Measurements from ENCODE around the gene P3H1. TPM values are rescaled to one million over a fixed set of nuclear protein-coding genes. Genes with fewer than 3 reads are reported as not detected.

P3H1 gene
- total RNA-seq, 2 experiments from 2014 or later: 40.1 to 43.3 TPM

- DNase-seq: peak; percentile 66
- Mint-ChIP-seq H3K4me3 (peak within 1 kb of the TSS; percentile 69), H3K27me3 (no peaks in the 10 kb centered on the region), H3K27ac (peak within 1 kb of the TSS; percentile 20), H3K36me3 (ENCODE audit: low read depth) (peaks cover 22% of the 10 kb centered on the region), H3K4me1 (peaks cover 29% of the 10 kb centered on the region), H3K9me3 (no peaks in the 10 kb centered on the region)
- ChIA-PET CTCF (interaction anchor here (1.0 to 1.4 kb wide), 2 partner anchors 19 to 288 kb away, joined by 3 to 4 read pairs; partner anchors contain the start of genes C1orf50 and P3H1), POLR2A (interaction anchor here (1.0 to 1.5 kb wide), 4 partner anchors 8 to 40 kb away, joined by 3 to 4 read pairs (median 3); partner anchors contain the start of genes C1orf50, ERMAP and P3H1)
These were observed 18.3 kb upstream of the P3H1 start, which contains the start of gene TMEM269 for GRCh38 chr1:42784946-42785693. Gene TMEM269 (plus strand): TSS chr1:42784991. CDS start chr1:42789894, 4,903 bp downstream.

GRCh38 chr1:42784547-42784945, 17.7 kb upstream of the P3H1 start:
- no peaks in the 10 kb centered on the region for H3K9me3 Mint-ChIP-seq

GRCh38 chr1:42783092-42783491, 16.3 kb upstream of the P3H1 start:
- no peaks in the 10 kb centered on the region for H3K9me3 Mint-ChIP-seq
- peaks cover 36% of the 10 kb centered on the region for H3K36me3 Mint-ChIP-seq (ENCODE audit: low read depth)
- H3K4me3 Mint-ChIP-seq: no peak overlapping the region
- H3K27ac Mint-ChIP-seq: no peak overlapping the region
- H3K27me3 Mint-ChIP-seq: no peaks in the 10 kb centered on the region
- peaks cover 45% of the 10 kb centered on the region for H3K4me1 Mint-ChIP-seq
- ChIA-PET CTCF (interaction anchor here (1.1 to 1.9 kb wide), 4 partner anchors 9 to 291 kb away, joined by 3 to 10 read pairs (median 4); partner anchors contain the start of genes C1orf50, P3H1 and ZNF691), POLR2A (interaction anchor here (0.9 to 4.3 kb wide), 6 partner anchors 16 to 187 kb away, joined by 3 to 18 read pairs (median 4); partner anchors contain the start of genes C1orf50, P3H1 and ZNF691)
- DNase-seq: no peak

More at GRCh38 chr1:42784547-42784945, 17.7 kb upstream of the P3H1 start:
- Mint-ChIP-seq H3K4me3 (no peak overlapping the region), H3K27ac (no peak overlapping the region), H3K27me3 (no peaks in the 10 kb centered on the region), H3K36me3 (ENCODE audit: low read depth) (peaks cover 27% of the 10 kb centered on the region), H3K4me1 (peaks cover 34% of the 10 kb centered on the region)
- no peak for DNase-seq
- POLR2A ChIA-PET: interaction anchor here (1.0 to 1.5 kb wide), 5 partner anchors 8 to 41 kb away, joined by 3 to 5 read pairs (median 3); partner anchors contain the start of genes C1orf50, ERMAP and P3H1
- CTCF ChIA-PET: interaction anchor here (1.0 to 1.4 kb wide), 2 partner anchors 18 to 289 kb away, joined by 3 to 4 read pairs; partner anchors contain the start of genes C1orf50 and P3H1

- Mint-ChIP-seq H3K4me1 (peaks cover 38% of the 10 kb centered on the region), H3K27ac (no peak overlapping the region), H3K4me3 (no peak overlapping the region), H3K9me3 (no peaks in the 10 kb centered on the region), H3K27me3 (no peaks in the 10 kb centered on the region), H3K36me3 (ENCODE audit: low read depth) (peaks cover 63% of the 10 kb centered on the region)
- CTCF ChIA-PET: interaction anchor here (0.5 to 5.3 kb wide), 7 partner anchors 17 to 293 kb away, joined by 3 to 65 read pairs (median 3); partner anchors contain the start of gene ZNF691
- no peak for DNase-seq
- POLR2A ChIA-PET: interaction anchor here (1.4 to 4.3 kb wide), 2 partner anchors 13 to 67 kb away, joined by 5 to 18 read pairs; partner anchors contain the start of genes C1orf50, P3H1 and ZNF691
These were observed 13.3 kb upstream of the P3H1 start for GRCh38 chr1:42780176-42780575.

GRCh38 chr1:42779725-42780124, 12.9 kb upstream of the P3H1 start:
- Mint-ChIP-seq H3K4me3 (no peak overlapping the region), H3K9me3 (no peaks in the 10 kb centered on the region), H3K27me3 (no peaks in the 10 kb centered on the region), H3K36me3 (ENCODE audit: low read depth) (peaks cover 68% of the 10 kb centered on the region), H3K4me1 (peaks cover 40% of the 10 kb centered on the region), H3K27ac (peak overlapping the region; percentile 11)
- ChIA-PET POLR2A (interaction anchor here (1.4 to 4.3 kb wide), 2 partner anchors 13 to 67 kb away, joined by 5 to 18 read pairs; partner anchors contain the start of genes C1orf50, P3H1 and ZNF691), CTCF (interaction anchor here (1.0 to 5.3 kb wide), 6 partner anchors 17 to 294 kb away, joined by 3 to 65 read pairs (median 4); partner anchors contain the start of gene ZNF691)
- DNase-seq: no peak

- Mint-ChIP-seq H3K4me1 (peaks cover 37% of the 10 kb centered on the region), H3K36me3 (ENCODE audit: low read depth) (peaks cover 70% of the 10 kb centered on the region), H3K9me3 (no peaks in the 10 kb centered on the region), H3K27me3 (no peaks in the 10 kb centered on the region), H3K4me3 (no peak overlapping the region), H3K27ac (no peak overlapping the region)
- POLR2A ChIA-PET: interaction anchor here (0.8 to 2.9 kb wide), 3 partner anchors 11 to 296 kb away, joined by 3 to 24 read pairs (median 4); partner anchors contain the start of genes C1orf50 and P3H1
- DNase-seq: peak; percentile 36
- CTCF ChIA-PET: interaction anchor here (0.7 to 5.3 kb wide), 15 partner anchors 11 to 299 kb away, joined by 3 to 65 read pairs (median 4); partner anchors contain the start of genes C1orf50, ERMAP and P3H1
These were observed 11.0 kb upstream of the P3H1 start for GRCh38 chr1:42777852-42778251.

GRCh38 chr1:42776502-42776901, 9.7 kb upstream of the P3H1 start:
- CTCF ChIA-PET: interaction anchor here (1.0 to 5.3 kb wide), 5 partner anchors 9 to 297 kb away, joined by 4 to 65 read pairs (median 5); partner anchors contain the start of genes C1orf50, ERMAP, P3H1 and ZNF691
- H3K27ac Mint-ChIP-seq: no peak overlapping the region
- H3K4me3 Mint-ChIP-seq: no peak overlapping the region
- peaks cover 42% of the 10 kb centered on the region for H3K4me1 Mint-ChIP-seq
- POLR2A ChIA-PET: interaction anchor here (2.9 kb wide), 1 partner anchor 9 kb away, joined by 24 read pairs; the partner anchor contains the start of genes C1orf50 and P3H1
- no peaks in the 10 kb centered on the region for H3K9me3 Mint-ChIP-seq
- DNase-seq: no peak
- H3K27me3 Mint-ChIP-seq: no peaks in the 10 kb centered on the region
- peaks cover 67% of the 10 kb centered on the region for H3K36me3 Mint-ChIP-seq (ENCODE audit: low read depth)

- Mint-ChIP-seq H3K27ac (no peak overlapping the region), H3K4me3 (no peak overlapping the region), H3K4me1 (peaks cover 41% of the 10 kb centered on the region), H3K36me3 (ENCODE audit: low read depth) (peaks cover 62% of the 10 kb centered on the region), H3K9me3 (no peaks in the 10 kb centered on the region), H3K27me3 (no peaks in the 10 kb centered on the region)
- DNase-seq: no peak
- ChIA-PET CTCF (interaction anchor here (1.0 to 2.8 kb wide), 3 partner anchors 9 to 299 kb away, joined by 3 to 8 read pairs (median 4); partner anchors contain the start of gene ZNF691), POLR2A (no interaction called here)
These were observed 8.2 kb upstream of the P3H1 start for GRCh38 chr1:42774928-42775526.

- no peak overlapping the region for H3K4me3 Mint-ChIP-seq
- H3K27me3 Mint-ChIP-seq: no peaks in the 10 kb centered on the region
- H3K4me1 Mint-ChIP-seq: peaks cover 45% of the 10 kb centered on the region
- no peak for DNase-seq
- H3K9me3 Mint-ChIP-seq: no peaks in the 10 kb centered on the region
- CTCF ChIA-PET: interaction anchor here (1.3 to 2.8 kb wide), 2 partner anchors 10 to 300 kb away, joined by 4 to 8 read pairs; no protein-coding TSS in a partner anchor
- H3K27ac Mint-ChIP-seq: no peak overlapping the region
- POLR2A ChIA-PET: no interaction called here
- peaks cover 62% of the 10 kb centered on the region for H3K36me3 Mint-ChIP-seq (ENCODE audit: low read depth)
These were observed 6.6 kb upstream of the P3H1 start for GRCh38 chr1:42773420-42773819.

- CTCF ChIA-PET: interaction anchor here (3.8 kb wide), 1 partner anchor 304 kb away, joined by 18 read pairs; no protein-coding TSS in a partner anchor
These were observed 3.0 kb upstream of the P3H1 start for GRCh38 chr1:42769811-42770210.

GRCh38 chr1:42768172-42768571, 1.3 kb upstream of the P3H1 start:
- Mint-ChIP-seq H3K4me3 (no peak overlapping the region), H3K36me3 (ENCODE audit: low read depth) (peaks cover 19% of the 10 kb centered on the region), H3K27me3 (no peaks in the 10 kb centered on the region), H3K27ac (peak overlapping the region; percentile 85), H3K9me3 (no peaks in the 10 kb centered on the region), H3K4me1 (peaks cover 40% of the 10 kb centered on the region)
- ChIA-PET POLR2A (interaction anchor here (0.9 to 4.1 kb wide), 13 partner anchors 9 to 311 kb away, joined by 3 to 55 read pairs (median 8); partner anchors contain the start of genes CCDC30, ERMAP, PPCS and PPIH), CTCF (interaction anchor here (3.0 to 3.8 kb wide), 5 partner anchors 9 to 306 kb away, joined by 13 to 29 read pairs (median 20); partner anchors contain the start of genes PPIH and ZNF691)
- no peak for DNase-seq

More at GRCh38 chr1:42769811-42770210, 3.0 kb upstream of the P3H1 start:
- POLR2A ChIA-PET: no interaction called here
- Mint-ChIP-seq H3K9me3 (no peaks in the 10 kb centered on the region), H3K27ac (no peak overlapping the region), H3K4me3 (no peak overlapping the region), H3K4me1 (peaks cover 44% of the 10 kb centered on the region), H3K27me3 (no peaks in the 10 kb centered on the region), H3K36me3 (ENCODE audit: low read depth) (peaks cover 28% of the 10 kb centered on the region)
- DNase-seq: no peak
